Effector CD4-positive, alpha-beta T cell (primary cell): Measurements from ENCODE around the gene TAOK3.
"Not testable (repeated sequence)": the region's sequence is repeated elsewhere in the genome, so short reads cannot be mapped to it uniquely, and the experiment has no call there.

ENCODE experiments used
- DNase-seq: peaks from one replicate; pipeline ENCODE4 v3.0.0-alpha.2; 2020
- total RNA-seq: gene quantifications from one replicate; lab custom pipeline; 2026; lab: John Stamatoyannopoulos, UW

Gene TAOK3
- total RNA-seq: 91.0 reads per million, percentile 81 among the genes with 10 or more reads in this experiment

DNA sequence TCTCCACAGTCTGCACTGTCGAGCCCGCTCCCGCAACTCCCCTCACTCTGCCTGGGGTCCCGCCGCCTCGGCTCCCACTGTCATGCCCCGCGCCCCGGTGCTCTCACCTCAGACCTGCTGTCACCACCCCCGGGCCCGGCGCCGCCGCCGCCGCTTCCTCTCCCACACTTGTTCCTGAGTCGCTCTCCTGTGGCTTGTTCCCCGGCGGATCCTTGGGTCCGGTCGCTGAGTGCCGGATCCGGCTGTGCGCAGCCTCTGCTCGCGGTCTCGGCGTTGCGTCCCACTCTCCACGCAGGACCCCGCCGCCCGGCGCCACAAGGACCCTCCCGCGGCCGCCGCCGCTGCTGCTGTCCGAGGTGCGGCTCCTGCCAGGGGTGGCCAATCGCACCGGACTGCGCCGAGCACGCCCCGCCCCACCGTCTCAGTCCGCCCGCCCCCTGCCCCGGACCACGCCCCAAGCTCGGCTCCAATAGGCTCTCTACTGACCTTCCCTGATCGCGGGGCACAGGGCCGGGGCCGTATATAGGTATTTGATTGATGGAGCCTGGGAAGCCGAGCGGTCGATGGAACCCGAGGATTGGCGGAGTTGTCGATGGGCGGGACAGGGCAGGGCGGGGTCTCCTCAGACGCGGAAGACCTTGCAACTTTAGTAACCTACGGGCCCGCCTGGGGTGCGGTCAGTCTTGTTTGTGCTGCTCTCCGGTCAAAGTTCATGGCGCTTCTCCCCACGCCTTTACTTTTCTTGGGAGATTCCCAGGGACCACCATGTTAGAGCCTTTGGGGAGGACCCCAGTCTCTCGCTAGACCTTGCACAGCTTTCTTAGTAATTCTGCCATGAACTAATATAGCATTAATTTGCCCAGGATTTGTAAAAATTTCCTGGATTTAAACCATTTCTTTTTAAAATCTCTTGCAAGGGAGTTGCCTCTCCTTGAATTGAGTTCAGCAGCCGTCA lies at the start of gene TAOK3:
Gene TAOK3 (minus strand): TSS at position 367 of the 955 bp plus-strand sequence. CDS start 117,340 bp downstream, outside the sequence.
- DNase-seq: peak; percentile 96

DNA sequence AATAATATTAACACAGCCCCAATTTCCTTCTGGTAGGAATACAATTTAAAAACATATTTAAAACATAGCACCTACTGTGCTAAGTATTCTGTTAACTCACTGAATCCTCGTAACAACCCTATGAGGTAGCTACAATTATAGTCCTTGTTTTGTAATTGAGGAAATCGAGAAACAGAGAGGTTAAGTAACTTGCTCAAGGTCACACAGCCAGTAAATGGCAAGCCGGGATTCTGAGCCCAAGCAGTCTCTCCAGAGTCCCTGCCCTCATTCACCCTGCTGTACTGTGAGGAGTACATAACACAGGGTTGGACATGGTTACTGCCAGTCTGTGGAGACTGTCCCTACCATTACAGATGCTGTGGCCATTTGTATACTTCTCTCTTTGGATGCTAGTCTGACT lies 48.0 kb upstream of the TAOK3 start:
- DNase-seq: no peak

DNA sequence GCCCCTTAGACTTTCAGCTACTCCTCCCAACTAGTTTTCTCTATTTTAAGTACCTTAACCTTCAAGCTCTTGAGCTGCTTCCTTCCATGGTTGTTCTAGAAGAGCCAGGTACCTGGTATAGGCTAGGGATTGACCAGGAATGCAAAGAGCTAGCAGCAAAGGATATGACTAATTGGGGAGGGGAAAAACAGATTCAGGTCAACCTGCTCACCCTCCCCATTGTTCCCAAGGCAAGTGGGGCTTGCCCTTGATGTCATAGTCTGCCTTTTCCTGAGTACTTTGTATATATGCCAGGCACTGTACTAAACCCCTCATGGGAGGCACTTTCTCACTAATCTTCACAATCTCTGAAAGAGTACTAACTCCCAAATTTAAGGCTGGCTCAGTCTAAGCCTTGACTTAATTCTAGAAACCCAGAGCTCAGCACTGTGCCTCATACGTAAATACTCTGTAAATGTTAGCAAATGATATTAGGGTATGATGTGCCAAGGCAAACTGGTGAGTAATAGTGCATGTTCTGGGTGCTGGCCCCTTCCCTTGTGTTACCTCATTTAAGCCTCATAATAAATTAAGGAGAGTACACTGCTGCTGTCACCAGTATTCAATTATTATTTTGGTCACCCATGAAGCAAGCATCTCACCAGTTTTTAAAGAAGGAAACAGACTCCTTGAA lies 45.8 kb upstream of the TAOK3 start:
- no peak for DNase-seq

DNA sequence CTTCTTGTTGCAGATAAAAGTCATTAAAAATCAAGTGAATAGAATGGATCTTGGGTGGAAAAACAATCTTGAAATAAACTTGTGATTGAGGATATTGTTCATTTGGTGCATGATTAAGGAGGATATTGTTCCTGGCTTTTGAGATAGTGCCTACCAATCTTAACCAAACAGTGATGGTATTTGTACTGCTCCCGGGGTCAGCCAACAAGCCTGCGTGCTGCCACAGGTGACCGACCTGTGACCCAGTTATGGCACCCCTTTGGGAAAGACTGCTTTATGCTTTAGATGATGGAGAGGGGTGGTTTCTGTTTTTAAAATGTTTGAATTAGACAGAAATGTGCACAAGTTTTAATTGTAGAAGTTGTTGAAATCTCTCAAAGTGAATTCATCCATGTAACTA lies 45.2 kb upstream of the TAOK3 start:
- no peak for DNase-seq

DNA sequence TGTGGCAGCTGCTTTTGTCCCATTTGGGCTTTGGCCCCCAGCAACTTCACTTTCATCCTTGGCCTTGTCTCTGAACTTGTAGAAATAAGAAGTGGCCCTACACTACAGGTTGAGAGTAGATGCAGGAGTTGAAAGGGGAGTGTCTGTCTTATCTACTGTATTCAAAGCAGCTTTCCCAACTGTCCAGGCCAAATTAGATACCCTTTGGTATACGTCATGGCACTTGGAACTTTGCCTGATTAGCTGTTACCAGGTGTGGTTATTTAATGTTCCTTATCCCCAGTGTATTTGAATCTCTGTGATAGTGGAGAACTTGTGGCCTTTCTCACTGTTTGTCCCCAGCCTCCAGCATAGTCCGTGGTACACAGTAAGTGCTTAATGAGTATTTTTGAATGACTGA lies 37.1 kb upstream of the TAOK3 start:
- DNase-seq: no peak

DNA sequence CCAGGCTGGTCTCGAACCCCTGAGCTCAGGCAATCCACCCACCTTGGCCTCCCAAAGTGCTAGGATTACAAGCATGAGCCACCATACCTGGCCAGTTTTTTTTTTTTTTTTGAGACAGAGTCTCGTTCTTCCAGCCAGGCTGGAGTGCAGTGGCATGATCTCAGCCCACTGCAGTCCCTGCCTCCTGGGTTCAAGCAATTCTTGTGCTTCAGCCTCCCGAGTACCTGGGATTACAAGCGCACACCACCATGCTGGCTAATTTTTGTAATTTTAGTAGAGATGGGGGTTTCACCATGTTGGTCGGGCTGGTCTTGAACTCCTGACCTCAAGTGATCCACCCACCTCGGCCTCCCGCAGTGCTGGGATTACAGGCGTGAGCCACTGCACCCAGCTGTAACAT lies 35.5 kb upstream of the TAOK3 start:
- DNase-seq: not testable (repeated sequence)

DNA sequence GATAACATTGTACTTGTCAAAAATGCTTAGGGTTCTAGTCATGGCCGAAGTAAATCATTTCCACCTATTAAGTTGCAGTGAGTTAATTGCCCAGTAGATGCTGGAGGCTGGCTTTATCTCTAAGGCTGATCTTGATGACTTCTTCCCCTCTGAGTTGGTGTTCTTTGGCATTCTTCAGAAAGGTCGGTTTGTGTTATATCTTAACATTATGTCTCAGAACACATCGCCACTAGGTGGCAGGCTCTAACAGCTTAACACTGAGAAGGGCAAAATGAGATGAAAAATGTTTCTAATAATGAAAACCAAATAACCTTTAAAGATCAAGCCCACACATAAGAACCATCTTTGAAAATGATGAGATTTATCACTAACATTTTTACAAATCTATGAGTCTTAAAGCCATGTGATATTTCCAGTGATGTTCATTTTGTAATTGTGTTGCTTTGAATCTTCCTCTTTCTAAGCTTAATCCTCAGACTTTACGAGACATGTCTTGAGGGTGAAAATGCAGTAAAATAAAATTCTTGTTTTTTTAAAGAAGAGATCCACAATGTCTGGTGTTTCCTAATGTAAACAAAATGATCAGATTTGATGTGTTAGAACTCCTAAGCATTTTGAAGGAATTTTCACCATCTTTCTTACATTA lies 32.3 kb upstream of the TAOK3 start:
- peak; percentile 50 for DNase-seq

DNA sequence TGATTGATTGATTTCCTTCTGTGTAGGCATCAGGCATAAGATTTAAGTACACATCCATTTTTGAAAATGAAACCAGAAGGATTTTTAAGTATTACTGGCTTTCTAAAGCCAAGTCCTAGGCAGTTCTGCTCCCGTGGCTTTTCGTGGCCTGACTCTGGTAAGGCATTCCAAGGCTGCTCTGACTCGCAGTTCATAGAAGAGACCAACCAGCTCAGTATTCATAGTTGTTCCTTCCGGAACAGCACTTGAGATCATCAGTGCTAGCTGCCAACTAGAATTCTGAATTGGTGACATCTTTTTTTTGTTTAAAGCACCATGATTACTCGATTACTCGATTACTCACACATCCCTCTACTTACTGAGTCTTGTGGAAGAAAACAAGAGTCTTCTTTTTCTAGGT lies 29.5 kb upstream of the TAOK3 start:
- no peak for DNase-seq

DNA sequence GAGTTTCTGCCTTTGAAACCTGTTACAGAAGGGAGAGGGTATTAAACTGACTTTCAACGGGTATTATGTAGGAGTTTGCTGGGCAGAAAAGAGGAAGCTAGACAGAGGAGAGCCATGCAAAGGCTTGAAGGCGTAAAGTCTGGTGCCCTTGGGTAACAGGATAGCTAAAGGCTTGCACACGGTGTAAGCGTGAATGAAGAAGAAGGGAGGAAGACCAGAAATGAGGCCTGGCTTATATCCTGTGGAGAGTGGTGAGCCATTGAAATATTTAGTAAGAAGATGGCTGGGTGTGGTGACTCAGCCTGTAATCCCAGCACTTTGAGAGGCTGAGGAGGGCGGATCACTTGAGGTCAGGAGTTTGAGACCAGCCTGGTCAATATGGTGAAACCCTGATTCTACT lies 26.2 kb upstream of the TAOK3 start:
- DNase-seq: no peak

DNA sequence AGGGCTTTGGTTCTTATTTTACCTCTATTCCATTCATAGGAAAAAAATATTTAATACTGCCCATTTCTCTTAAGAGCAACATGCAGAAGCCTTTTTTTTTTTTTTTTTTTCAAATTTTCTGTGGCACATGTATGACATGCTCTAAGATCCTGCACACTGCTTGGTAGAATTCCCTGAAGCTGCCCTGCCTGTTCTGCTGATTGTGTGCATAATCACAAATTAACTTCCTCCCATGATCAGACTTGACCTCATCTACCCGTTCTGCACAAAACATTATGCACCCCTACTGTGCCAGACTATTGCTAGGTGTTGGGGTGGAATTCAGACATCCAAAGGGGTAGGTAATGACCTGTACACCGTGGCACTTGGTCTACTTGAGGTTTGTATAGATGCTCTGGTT lies 25.8 kb upstream of the TAOK3 start:
- DNase-seq: no peak

DNA sequence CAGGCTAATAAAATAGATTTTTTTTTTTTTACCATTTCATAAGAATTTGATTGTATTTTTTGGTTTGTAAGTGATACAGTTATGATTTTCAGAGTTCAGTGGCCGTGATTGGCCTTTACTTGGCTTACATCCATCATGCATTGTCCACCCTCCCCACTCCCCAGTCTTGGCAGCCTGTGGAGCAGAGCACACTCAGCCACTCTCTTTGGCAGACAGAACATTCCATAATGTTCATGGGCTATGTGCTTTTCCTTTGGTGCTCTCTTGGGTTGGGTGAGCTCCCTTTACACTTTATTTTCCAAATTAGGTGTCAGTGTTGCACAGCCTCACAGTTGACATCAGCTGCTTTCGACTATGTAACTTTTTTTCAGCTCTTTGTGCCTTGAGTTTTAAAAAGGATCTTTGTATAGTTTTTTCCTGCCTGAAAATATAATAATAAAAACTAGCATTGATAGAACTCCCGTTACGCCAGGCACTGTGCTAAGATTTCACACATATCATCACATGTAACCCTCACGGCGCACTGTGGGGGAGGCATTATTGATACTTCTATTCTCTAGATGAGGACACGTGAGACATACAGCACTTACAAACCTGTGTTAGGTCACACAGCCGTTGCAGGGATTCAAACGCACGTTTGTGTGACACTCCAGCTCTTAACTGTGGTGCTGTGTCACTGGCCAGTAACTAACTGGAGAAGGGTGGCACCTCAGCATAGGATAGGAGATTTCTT lies 25.2 kb upstream of the TAOK3 start:
- no peak for DNase-seq

DNA sequence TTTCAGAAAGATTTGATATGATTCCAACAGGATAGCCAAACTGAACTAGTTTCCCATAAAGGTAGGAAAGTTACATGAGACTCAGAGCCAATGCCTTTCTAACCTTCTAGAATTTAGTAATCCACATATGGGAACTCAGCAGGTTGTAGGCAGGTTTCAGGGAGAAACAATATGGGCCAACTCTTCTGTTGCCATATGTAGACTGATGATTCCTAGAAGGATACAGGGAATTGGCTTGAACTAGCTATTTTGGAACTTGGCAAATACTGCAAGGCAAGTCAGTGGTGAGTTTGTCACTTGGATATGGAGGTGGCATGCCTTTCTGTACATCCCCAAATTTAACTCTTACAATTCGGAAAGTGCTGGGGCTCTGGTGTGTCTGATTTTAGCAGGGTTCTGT lies 19.1 kb upstream of the TAOK3 start:
- no peak for DNase-seq

DNA sequence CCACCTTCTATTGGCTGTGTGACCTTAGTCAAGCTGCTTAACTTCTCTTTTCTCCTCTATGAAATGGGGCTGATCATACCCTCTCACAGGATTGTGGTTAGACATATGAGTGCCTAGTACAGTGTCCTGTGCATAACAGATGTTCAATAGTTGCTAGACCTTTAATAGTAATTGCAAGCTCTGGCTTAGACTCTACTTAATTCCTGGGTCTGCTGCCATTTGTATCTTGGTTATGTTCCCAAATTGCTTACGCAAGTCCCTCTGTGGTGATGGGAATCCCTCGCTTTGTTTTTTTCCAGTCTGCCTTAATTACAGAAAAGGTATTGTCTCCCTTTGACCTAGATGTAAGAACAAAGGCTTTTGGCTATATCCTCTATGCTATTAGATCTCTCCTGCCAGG lies 18.7 kb upstream of the TAOK3 start:
- DNase-seq: no peak

DNA sequence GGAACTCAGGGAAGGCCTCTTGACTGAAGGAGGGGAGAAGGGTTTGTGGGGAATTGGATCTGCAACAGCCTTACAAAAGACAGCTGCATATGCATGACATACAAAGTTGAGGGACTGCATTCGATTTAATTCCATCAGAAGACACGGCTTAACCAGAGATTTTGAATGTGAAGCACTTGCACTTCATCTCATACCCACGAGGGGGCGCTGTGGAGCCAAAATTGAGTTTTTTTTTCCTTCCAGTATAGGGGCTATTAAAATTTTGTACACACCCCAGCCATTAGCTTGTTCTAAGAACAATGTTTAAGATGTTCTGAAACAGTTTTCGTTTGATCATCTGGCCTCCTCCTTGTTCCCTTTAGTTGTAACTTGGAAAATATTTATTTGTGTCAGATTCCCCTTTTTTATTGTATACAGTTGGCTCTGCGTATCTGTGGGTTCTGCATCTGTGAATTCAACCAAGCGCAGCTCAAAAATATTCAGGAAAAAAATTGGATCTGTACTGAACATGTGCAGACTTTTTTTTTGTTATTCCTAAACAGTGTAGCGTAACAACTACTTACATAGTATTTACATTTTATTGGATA lies 5.3 kb upstream of the TAOK3 start:
- DNase-seq: peak; percentile 65

DNA sequence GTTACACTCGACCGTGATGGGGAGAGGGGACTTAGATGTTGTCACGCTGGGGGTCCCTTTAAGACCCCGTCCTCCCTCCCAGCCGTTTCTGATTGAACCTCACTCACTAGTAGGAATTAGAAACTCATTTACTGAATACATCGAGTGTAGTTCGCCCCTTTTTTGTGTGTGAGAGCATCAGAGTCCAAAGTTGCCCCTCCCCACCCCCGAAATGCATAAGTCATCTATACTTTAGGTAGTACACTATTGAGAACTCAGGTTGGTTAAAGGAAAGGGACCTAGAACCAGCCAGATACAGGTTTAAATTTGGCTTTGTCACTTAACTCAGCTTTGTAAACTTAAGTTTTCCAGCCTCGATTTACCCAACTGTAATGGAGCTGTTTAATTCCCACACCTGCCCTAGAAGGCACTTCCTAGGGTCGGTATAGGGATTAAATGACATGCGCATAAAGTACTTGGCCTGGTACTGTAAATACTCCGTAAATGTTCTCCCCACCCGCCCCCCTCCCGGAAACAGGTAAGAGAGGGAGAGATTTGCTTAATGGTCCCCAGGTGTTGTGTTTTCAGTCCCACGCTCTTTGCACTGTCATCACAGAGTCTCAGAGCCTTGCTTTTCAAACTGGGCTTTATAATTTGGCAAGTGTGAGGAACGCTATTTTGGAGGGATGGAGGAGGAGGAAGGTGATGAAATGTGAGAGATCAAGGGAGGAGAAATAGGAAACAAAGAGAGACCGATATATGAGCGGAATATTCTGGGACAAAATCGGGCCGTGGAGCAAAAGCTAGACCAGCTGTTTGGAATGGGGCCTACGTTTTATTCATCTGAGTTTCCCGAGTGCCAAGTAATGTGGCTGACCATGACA lies 4.5 kb upstream of the TAOK3 start:
- DNase-seq: no peak

DNA sequence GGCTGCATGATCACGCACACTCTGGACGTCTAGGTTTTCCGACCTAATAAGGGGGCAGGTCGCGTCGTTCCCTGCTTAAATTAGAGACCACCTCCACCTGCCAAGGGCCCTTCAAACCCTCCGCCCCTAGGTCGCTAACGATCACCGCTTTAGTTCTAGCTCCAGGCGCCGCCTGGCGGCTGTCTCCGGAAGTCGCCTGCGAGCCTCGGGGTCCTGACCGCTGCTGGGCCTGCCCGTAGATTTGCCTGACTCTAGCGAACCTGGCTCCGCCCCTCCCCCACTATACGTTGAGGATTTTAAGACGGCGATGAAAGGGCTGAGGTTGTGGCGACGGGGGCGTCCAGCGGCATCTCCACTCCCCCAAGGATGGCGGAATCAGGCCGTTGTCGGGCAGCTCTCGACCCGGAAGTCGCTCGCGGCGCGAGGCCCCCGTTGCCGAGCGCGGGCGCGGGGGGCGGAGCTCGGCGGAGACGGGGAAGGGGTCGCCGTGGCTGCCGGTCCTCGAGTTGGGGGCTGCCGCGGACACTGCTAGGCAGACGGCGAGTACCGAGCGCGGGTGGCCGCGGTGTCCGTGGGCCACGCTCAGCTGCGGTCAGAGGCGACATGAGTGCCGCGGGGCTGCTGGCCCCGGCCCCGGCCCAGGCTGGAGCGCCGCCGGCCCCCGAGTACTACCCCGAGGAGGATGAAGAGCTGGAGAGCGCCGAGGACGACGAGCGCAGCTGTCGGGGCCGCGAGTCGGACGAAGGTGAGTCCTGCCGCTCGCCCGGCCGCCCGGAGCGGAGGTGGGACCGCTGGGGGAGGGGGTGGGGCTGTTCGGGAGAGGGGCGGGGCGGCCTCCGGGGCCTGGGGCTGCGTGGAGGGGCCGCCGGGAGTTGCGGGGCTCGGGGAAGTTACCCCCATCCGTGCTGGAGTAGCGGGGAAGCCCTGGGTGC lies 3.6 kb upstream of the TAOK3 start, which contains the start of gene SUDS3:
Gene SUDS3 (plus strand): TSS at position 467 of the 932 bp plus-strand sequence. CDS start 137 bp downstream, at position 604.
- DNase-seq: peak; percentile 91

DNA sequence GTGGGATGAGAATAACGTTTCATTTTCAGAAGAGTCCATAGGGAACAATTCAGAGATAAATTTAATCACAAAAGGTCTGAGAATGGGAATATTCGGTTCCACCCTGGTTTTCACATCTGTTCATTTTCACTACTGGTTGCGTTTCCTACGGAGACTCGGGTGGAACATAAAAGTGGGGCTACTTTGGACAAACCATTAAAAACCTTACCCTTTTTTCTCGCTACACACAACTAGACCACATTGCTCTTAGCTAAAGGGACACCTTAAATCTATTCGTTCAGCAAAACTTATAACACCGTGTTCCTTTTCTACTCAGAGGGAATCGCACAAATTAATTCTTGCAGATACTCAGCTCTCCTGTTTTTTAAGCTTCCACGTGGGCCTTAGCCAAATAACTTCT lies 2.6 kb upstream of the TAOK3 start:
- DNase-seq: no peak

DNA sequence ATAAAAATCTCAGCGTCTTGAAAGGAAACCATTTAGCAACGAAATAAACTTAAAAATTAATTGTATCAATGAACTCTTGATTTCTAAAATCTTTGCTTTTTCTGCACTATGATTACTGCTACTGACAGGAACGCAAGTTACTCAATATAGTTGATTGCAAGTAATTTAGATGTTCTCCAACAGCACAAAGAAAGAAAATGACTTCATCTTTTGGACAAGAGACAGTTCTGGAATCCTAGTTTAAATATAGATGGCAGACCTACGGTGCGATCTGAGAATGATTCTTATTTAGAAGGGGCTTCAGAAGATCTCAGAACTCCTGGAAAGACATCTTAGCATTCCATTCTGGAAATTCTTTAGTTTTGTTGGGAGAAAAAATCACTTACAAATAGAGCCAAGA lies 2.2 kb upstream of the TAOK3 start:
- no peak for DNase-seq

DNA sequence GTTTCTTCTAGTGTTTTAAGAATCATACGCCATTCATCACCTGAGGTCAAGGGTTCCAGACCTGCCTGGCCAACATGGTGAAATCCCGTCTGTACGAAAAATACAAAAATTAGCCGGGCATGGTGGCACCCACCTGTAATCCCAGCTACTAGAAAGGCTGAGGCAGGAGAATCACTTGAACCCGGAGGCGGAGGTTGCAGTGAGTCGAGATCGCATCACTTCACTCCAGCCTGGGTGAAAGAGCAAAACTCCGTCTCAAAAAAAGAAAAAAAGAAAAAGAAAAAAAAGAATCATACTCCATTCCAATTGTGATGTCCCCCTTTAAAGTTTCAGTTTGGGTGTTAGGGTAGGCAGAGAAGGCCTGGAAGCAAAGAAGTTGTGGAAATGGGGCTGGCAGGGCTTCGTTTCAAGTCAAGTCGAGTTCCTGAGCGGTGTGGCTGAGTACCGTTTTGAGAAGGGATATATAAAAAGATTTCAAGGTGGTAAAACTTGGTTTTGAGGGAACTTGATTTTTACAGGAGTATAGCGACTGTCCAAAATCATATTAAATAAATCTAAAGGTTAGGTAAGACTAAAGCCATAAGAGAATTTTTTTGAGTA lies 1.5 kb upstream of the TAOK3 start:
- no peak for DNase-seq

DNA sequence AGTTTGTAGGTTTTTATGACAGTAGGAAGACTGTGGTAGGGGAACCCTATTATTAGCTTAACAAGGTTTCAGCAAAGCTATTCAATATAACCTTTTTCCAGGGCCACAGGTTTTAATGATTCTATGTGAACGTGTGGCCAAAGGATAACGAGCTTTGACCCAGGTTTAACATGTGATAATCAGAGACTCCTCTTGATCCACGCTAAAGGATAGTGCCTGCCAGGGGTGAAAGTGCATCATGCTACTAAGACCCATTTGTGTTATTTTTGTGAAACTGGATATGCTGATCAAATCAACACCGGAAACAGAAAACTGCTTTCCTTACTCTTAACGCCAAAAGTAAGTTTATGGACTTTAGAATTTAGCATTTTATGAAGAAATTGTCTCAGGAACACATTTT lies 909 bp upstream of the TAOK3 start:
- DNase-seq: no peak
